HUES64 (cell line): Measurements from ENCODE around the gene PRKAG1.

Experiments
- H3K27ac ChIP-seq: 2 replicates; pipeline ENCODE4 v1.7.0; 2013; ENCODE audit warnings: low read depth, low read length, inconsistent platforms
- H3K27me3 ChIP-seq: 2 replicates; pipeline ENCODE4 v1.6.1; 2013; ENCODE audit warnings: mild to moderate bottlenecking, low read length; ENCODE audit not compliant: insufficient read depth
- H3K36me3 ChIP-seq: 2 replicates; pipeline ENCODE4 v1.6.1; 2013; ENCODE audit warnings: mild to moderate bottlenecking, low read length; ENCODE audit not compliant: insufficient read depth
- H3K4me1 ChIP-seq: 2 replicates; pipeline ENCODE4 v1.6.1; 2013; ENCODE audit warnings: mild to moderate bottlenecking, low read length, moderate library complexity; ENCODE audit not compliant: insufficient read depth
- H3K4me3 ChIP-seq: 2 replicates; pipeline ENCODE4 v1.5.1; 2013; ENCODE audit warnings: mild to moderate bottlenecking, low read length, moderate library complexity
- H3K9ac ChIP-seq: 2 replicates; pipeline ENCODE4 v1.6.1; 2013; ENCODE audit warnings: mild to moderate bottlenecking, low read depth, low read length
- H3K9me3 ChIP-seq: 2 replicates; pipeline ENCODE4 v1.6.1; 2013; ENCODE audit warnings: low read depth, low read length; ENCODE audit not compliant: insufficient read depth
- WGBS: fragments of 150-250, 120-280 bp; methylation state at CpG from one replicate; pipeline ENCODE4 v1.1.7; 2013; ENCODE audit warnings: missing lambda C conversion rate; 5-methylcytosine and 5-hydroxymethylcytosine counted together

The PRKAG1 gene

GRCh38 chr12:49046129-49046895 is 27.7 kb upstream of the PRKAG1 start:
- Histone ChIP-seq H3K4me1 (no peaks in the 10 kb centered on the region), H3K27ac (no peak overlapping the region), H3K9me3 (no peaks in the 10 kb centered on the region), H3K4me3 (no peak overlapping the region), H3K27me3 (no peaks in the 10 kb centered on the region), H3K36me3 (peaks cover 98% of the 10 kb centered on the region), H3K9ac (no peak overlapping the region)
- WGBS, result 97% methylated on average over 11 of the region's 12 CpGs

GRCh38 chr12:49044660-49045059 is 26.1 kb upstream of the PRKAG1 start:
- H3K27me3 ChIP-seq, result no peaks in the 10 kb centered on the region
- no peak overlapping the region for H3K27ac ChIP-seq
- no peak overlapping the region for H3K4me3 ChIP-seq
- H3K9ac ChIP-seq, result no peak overlapping the region
- H3K4me1 ChIP-seq, result no peaks in the 10 kb centered on the region
- H3K36me3 ChIP-seq, result peaks cover 98% of the 10 kb centered on the region
- H3K9me3 ChIP-seq, result no peaks in the 10 kb centered on the region
- 96% methylated on average over 12 of the region's 12 CpGs for WGBS

- Histone ChIP-seq H3K27ac (no peak overlapping the region), H3K27me3 (no peaks in the 10 kb centered on the region), H3K4me3 (no peak overlapping the region), H3K9ac (no peak overlapping the region), H3K4me1 (no peaks in the 10 kb centered on the region), H3K9me3 (no peaks in the 10 kb centered on the region), H3K36me3 (peaks cover 98% of the 10 kb centered on the region)
- 73% methylated on average over 11 of the region's 11 CpGs for WGBS
Measured at GRCh38 chr12:49043856-49044258, 25.3 kb upstream of the PRKAG1 start.

- H3K27ac ChIP-seq, result no peak overlapping the region
- H3K36me3 ChIP-seq, result peaks cover 98% of the 10 kb centered on the region
- 95% methylated on average over 4 of the region's 4 CpGs for WGBS
Measured at GRCh38 chr12:49043241-49043640, 24.7 kb upstream of the PRKAG1 start.

GRCh38 chr12:49041881-49042484 is 23.4 kb upstream of the PRKAG1 start:
- H3K4me3 ChIP-seq, result no peak overlapping the region
- no peak overlapping the region for H3K27ac ChIP-seq
- 95% methylated on average over 18 of the region's 18 CpGs for WGBS
- no peak overlapping the region for H3K9ac ChIP-seq
- H3K27me3 ChIP-seq, result no peaks in the 10 kb centered on the region
- H3K9me3 ChIP-seq, result no peaks in the 10 kb centered on the region
- H3K4me1 ChIP-seq, result no peaks in the 10 kb centered on the region
- peaks cover 100% of the 10 kb centered on the region for H3K36me3 ChIP-seq

More at GRCh38 chr12:49043241-49043640, 24.7 kb upstream of the PRKAG1 start:
- Histone ChIP-seq H3K4me1 (no peaks in the 10 kb centered on the region), H3K9ac (no peak overlapping the region), H3K4me3 (no peak overlapping the region), H3K9me3 (no peaks in the 10 kb centered on the region), H3K27me3 (no peaks in the 10 kb centered on the region)

- no peak overlapping the region for H3K9ac ChIP-seq
- H3K9me3 ChIP-seq, result no peaks in the 10 kb centered on the region
- peaks cover 99% of the 10 kb centered on the region for H3K36me3 ChIP-seq
- no peak overlapping the region for H3K27ac ChIP-seq
- no peaks in the 10 kb centered on the region for H3K4me1 ChIP-seq
- H3K27me3 ChIP-seq, result no peaks in the 10 kb centered on the region
- no peak overlapping the region for H3K4me3 ChIP-seq
- WGBS, result 97% methylated on average over 31 of the region's 31 CpGs
Measured at GRCh38 chr12:49041036-49041880, 22.7 kb upstream of the PRKAG1 start.

GRCh38 chr12:49040364-49040855 is 21.8 kb upstream of the PRKAG1 start:
- Histone ChIP-seq H3K9me3 (no peaks in the 10 kb centered on the region), H3K4me3 (no peak overlapping the region), H3K27ac (no peak overlapping the region), H3K27me3 (no peaks in the 10 kb centered on the region), H3K9ac (no peak overlapping the region), H3K4me1 (no peaks in the 10 kb centered on the region), H3K36me3 (peaks cover 97% of the 10 kb centered on the region)
- 95% methylated on average over 14 of the region's 14 CpGs for WGBS

- H3K27me3 ChIP-seq, result no peaks in the 10 kb centered on the region
- 96% methylated on average over 30 of the region's 30 CpGs for WGBS
- H3K9me3 ChIP-seq, result no peaks in the 10 kb centered on the region
- peaks cover 97% of the 10 kb centered on the region for H3K36me3 ChIP-seq
- no peak overlapping the region for H3K27ac ChIP-seq
- H3K4me1 ChIP-seq, result no peaks in the 10 kb centered on the region
- no peak overlapping the region for H3K4me3 ChIP-seq
- H3K9ac ChIP-seq, result no peak overlapping the region
Measured at GRCh38 chr12:49039421-49040363, 21.1 kb upstream of the PRKAG1 start.

GRCh38 chr12:49038291-49038955 is 19.8 kb upstream of the PRKAG1 start:
- H3K4me1 ChIP-seq, result no peaks in the 10 kb centered on the region
- no peaks in the 10 kb centered on the region for H3K9me3 ChIP-seq
- H3K4me3 ChIP-seq, result no peak overlapping the region
- peaks cover 98% of the 10 kb centered on the region for H3K36me3 ChIP-seq
- H3K27me3 ChIP-seq, result no peaks in the 10 kb centered on the region
- no peak overlapping the region for H3K9ac ChIP-seq
- 94% methylated on average over 20 of the region's 20 CpGs for WGBS
- H3K27ac ChIP-seq, result no peak overlapping the region

- Histone ChIP-seq H3K27ac (no peak overlapping the region), H3K36me3 (peaks cover 98% of the 10 kb centered on the region), H3K9ac (no peak overlapping the region), H3K4me1 (no peaks in the 10 kb centered on the region), H3K9me3 (no peaks in the 10 kb centered on the region), H3K27me3 (no peaks in the 10 kb centered on the region), H3K4me3 (no peak overlapping the region)
- 94% methylated on average over 7 of the region's 7 CpGs for WGBS
Measured at GRCh38 chr12:49037947-49038237, 19.3 kb upstream of the PRKAG1 start.
